HG02973 (cell line): ENCODE results near the gene CPED1.
"Not testable (repeated sequence)": the region's sequence is repeated elsewhere in the genome, so short reads cannot be mapped to it uniquely, and the experiment has no call there.

Experiments
- ATAC-seq: cut with Tn5 transposase; IDR thresholded peaks from one replicate; pipeline ENCODE4 v1.9.1; 2021; ENCODE audit warnings: moderate library complexity; ENCODE audit not compliant: unreplicated experiment

The CPED1 gene

GRCh38 chr7:121167971-121168370 lies 179.5 kb downstream of the CPED1 start:
- ATAC-seq, result no peak

DNA sequence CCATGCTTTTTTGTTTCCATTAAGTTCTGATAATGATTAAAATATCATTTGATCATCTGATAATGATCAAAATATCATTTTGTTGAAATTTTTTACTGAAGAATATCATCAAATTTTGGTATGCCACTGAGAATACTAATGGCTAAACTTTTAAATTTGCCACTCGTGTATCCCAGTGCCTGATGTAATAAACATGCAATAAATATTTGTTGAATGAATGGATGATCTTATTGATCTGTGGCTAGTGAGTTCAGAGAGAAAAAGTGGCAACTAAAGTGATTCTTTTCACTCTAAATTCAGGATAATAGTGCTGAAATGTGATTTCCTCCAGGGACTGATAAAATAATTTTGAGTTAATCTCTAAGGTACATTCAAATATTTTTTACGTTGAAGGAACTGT lies 181.0 kb downstream of the CPED1 start:
- no peak for ATAC-seq

DNA sequence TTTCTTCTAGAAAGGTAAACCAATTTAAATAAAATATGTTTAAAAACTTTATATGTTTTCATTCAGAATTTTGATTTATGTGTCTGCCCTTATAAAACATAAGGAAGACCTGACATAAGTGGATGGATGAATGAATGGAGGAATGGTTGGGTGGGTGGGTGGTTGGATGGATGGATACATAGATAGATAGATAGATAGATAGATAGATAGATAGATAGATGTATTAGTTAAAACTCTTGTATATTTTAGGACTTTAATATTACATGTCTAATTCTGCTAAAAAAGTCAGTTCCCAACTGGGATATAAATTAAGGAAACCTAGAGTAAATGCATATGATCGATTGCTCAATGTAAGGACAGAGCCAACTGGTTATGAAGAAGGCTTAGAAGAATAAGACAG lies 184.0 kb downstream of the CPED1 start:
- ATAC-seq, result no peak

DNA sequence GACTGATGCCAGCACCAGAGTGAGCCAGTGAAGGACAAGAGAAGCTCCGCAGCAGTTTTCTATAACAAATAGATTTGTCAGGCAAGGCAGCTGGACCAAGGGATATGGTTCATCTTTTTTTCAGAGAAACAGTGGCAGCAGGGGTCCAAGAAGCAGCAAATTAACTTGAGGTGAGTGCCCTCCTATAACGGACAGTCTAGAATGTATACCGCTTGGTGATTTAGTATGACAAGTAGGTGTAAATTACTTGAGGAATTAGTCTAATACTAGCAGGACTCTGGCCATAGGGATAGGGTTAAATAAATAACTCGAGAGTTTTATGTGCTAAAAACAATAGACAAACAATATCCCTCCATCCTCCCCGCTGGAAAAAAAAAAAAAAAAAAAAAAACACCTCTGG lies 187.3 kb downstream of the CPED1 start:
- no peak for ATAC-seq

- ATAC-seq, result no peak
Measured at GRCh38 chr7:121178452-121178851, 189.9 kb downstream of the CPED1 start.

DNA sequence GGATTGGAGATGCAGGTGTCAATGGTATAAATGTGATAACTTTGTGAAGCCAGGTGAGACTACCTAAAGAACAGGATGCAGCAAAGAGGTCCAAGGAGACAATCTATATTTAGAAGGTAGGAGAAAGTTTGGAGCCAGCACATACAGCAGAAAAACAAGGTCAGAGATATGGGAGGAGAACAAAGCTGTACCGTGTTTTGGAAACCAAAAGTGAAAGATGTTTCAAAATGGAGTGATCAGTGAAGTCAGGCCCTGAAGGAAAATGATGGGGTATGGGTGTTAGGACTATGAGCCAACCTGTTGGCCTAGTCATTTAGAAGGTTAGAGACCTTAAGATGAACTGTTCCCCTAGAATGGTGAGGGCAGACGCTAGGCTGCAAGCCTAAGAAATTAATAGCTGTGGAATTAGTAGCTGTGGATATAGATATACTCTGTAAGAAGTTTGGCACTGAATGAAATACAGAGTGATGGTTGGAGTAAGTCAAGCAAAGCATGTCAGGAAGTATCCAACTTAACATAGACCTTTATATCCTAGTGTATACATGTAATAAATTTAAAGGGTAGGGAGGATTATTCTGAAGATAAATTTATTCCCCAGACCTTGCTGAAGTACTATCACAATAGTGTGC lies 190.5 kb downstream of the CPED1 start:
- ATAC-seq, result peak; percentile 56

DNA sequence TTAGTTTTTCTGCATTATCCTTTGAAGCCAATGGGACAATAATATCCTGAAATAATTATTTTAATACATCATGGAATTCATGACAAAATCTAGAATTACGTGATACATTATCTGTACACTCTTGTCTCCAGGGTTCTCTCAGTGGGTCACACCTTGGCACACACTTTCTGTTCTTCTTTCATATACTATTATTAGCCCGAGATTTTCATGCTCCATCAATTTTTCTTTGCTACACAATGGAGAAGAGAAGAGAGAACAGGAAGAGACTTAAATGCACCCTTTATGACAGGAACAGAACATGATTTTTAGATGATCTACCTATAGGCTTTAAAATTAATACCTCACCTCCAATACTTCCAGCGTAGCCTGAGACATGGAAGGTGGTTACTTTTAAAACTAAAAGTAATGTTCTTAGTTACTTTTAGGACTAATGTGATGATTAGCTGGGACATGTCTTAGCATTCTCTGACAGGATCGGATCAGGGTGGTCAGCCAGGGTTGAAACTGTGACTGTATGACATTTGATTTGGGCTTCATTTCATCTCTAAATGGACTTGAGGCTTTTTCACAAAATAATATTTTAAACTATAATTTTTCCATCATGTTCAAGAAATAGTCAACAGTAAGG lies 192.0 kb downstream of the CPED1 start:
- ATAC-seq, result peak; percentile 89

DNA sequence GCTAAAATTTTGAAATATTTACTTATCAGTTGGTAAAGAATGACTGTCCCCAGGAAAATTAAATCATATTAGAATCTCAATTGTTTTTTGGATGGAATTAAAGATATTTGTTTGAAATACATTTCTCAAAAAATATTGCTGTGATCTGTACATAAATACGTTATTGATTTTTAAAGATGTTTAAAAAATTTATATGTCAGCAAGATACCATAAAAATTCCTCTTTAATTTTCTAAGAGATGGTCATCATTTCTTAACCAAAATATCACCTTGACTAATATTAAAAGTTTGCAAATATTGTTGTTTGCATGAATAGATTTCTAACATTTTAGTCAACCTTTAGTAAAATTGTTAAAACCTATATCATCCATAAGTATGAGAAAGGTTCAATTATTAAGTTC lies 192.8 kb downstream of the CPED1 start:
- no peak for ATAC-seq

GRCh38 chr7:121182281-121182680 lies 193.8 kb downstream of the CPED1 start:
- no peak for ATAC-seq

DNA sequence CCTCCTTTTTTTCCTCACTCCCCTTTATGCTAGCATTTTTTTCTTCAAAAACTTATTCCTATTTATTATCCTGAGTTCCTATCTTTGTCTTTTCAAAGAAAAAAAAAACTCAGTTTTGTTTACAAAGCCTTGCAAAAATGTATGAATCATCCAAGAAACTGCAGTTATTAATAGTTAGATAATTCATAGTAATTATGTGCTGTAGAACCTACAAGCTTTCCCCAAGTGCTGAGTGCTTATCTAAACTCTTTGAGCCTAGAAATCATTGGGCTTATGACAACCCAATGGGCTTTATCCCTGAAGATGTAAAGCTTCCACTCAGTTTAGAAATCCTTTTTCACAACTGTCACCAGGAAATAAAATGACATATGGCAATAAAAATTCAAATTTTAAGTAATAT lies 194.4 kb downstream of the CPED1 start:
- ATAC-seq, result no peak

DNA sequence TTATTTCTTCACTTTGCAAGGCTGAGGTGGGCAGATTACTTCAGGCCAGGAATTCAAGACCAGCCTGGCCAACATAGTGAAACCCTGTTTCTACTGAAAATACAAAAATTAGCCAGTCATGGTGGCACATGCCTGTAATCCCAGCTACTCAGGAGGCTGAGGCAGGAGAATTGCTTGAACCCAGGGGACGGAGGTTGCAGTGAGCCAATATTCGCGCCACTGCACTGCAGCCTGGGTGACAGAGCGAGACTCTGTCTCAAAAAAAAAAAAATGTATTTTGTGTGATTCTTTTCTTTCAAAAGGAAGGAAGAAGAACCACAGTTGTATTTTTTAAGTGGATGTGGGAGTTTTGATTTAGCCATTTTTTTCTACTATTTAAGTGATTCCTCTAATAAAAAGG lies 195.4 kb downstream of the CPED1 start:
- ATAC-seq, result not testable (repeated sequence)

GRCh38 chr7:121186746-121187145 lies 198.2 kb downstream of the CPED1 start:
- ATAC-seq, result no peak

GRCh38 chr7:121187222-121187621 lies 198.7 kb downstream of the CPED1 start:
- ATAC-seq, result peak; percentile 95

GRCh38 chr7:121187676-121188075 lies 199.2 kb downstream of the CPED1 start:
- peak; percentile 3 for ATAC-seq

DNA sequence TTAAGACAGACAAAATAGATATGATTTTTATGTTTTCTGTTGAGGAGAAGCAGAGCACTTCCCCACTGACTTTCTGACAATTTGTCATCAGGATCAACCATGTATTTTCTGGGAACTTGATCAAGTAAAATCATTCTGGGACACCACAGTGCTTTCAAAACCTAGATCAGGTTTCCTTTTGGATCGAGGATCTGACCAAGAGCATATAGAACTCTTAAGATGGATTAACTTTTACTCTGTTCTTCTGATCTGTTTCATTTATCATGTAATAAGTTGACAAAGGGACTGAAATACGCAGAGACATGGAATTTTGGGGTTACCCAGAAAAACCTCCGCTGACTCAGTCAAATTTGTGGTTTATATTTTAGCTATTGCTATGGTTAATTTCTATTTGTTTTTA lies 204.3 kb downstream of the CPED1 start:
- ATAC-seq, result no peak

GRCh38 chr7:121195010-121195409 lies 206.5 kb downstream of the CPED1 start:
- no peak for ATAC-seq

DNA sequence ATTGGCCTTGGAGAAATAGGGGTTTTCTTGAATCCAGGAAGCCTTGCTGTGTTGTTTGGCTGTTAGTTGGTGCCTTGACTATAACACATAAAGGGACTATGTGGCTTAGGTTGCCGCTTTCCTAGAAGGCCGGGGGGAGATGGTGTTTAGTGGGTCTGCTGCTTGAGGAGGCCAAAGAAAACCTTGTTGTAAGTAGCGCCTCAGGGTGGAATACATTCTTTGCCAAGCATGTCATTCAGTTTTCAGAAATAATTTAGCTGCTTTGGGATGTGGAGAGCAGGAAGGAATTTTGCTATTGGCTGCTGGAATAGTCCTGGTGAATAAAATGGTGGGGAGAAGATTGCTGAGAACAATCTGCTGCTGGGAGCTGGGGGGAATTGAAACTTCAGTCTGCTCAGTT lies 207.4 kb downstream of the CPED1 start:
- no peak for ATAC-seq

GRCh38 chr7:121196286-121196685 lies 207.8 kb downstream of the CPED1 start:
- no peak for ATAC-seq

GRCh38 chr7:121197455-121197854 lies 208.9 kb downstream of the CPED1 start:
- ATAC-seq, result no peak

DNA sequence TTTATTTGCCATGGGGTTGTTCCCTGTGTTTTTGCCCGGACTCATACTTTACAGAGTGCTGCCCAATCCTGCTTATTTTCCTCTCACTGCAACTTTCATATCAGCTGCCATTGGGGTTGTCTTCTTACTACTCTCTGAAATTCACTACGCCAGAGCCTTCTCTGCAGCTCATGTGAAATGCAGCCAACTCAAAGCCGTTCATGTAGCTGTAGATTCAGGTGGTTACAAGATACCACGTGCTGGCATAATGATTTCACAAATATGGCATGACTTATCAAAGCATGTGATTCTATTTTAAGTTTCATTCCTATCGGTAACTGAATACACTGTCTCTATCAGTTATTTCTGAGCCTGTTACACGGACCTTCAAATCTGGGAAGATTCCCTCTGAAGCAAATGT lies 210.0 kb downstream of the CPED1 start:
- no peak for ATAC-seq

DNA sequence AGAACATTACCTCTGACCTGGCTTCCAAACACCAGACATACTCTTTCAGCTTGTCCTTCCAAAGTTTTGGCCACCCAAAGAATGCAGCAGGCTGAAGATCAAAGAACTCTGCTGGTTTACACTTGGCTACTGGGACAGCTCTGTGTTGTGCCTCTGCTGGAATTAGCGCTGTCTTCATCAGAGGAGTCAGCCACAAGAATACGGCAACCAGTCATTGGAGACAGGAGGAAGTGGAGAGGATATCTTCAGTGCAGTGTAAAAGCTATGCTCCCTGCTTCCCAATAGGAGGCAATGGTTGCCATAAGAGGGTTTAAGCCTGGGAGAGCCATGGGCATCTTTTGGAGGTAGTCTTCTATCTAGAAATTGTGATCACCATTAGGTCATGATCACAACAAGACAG lies 213.6 kb downstream of the CPED1 start:
- ATAC-seq, result no peak

GRCh38 chr7:121202834-121203233 lies 214.3 kb downstream of the CPED1 start:
- no peak for ATAC-seq

- no peak for ATAC-seq
Measured at GRCh38 chr7:121204537-121204936, 216.0 kb downstream of the CPED1 start.
